ENCODE measurements around the gene DAPK2.

DNA sequence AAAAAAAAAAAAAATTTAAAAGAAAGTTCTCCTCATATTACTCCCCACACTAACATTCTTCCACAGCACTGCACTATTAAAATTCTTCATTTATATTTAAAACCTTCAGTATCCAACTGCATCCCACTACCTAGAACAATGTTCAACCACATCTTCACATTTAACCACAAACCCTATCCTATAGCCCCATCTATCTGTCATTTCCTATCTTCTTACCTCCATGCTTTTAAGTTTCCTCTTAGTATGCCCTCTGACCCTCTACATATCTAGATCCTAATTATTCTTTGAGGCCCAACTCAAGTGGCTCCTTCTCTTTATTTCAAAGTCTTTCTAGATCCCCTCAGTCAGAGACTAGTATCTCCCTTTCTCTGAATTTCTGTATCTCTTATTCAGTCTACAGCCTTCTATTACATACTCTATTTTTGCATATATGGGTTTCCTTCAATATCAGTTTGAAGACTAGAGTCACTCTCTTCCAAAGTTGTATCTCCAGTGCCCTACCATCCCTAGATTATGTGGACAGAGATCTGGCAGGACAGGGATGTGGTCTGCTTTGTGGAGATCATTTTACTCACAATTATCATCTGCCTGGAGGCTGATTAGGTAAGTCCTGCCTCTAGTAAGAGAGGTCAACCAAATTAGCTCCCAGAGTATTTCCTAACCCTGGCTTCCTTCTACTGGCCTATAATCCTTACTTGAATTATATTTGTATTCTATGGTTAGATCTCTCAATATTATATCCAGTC lies 46.0 kb upstream of the DAPK2 start:
- TF ChIP-seq, protein P1, sequence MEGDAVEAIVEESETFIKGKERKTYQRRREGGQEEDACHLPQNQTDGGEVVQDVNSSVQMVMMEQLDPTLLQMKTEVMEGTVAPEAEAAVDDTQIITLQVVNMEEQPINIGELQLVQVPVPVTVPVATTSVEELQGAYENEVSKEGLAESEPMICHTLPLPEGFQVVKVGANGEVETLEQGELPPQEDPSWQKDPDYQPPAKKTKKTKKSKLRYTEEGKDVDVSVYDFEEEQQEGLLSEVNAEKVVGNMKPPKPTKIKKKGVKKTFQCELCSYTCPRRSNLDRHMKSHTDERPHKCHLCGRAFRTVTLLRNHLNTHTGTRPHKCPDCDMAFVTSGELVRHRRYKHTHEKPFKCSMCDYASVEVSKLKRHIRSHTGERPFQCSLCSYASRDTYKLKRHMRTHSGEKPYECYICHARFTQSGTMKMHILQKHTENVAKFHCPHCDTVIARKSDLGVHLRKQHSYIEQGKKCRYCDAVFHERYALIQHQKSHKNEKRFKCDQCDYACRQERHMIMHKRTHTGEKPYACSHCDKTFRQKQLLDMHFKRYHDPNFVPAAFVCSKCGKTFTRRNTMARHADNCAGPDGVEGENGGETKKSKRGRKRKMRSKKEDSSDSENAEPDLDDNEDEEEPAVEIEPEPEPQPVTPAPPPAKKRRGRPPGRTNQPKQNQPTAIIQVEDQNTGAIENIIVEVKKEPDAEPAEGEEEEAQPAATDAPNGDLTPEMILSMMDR (IDR thresholded peaks at IDR 0.05), result no peak
- no peak for TF ChIP-seq POLR2A (IDR thresholded peaks at IDR 0.05)
